HPDE6-E6E7 (cell line): ENCODE results near the gene PTPRB.
"Not testable (repeated sequence)": the region's sequence is repeated elsewhere in the genome, so short reads cannot be mapped to it uniquely, and the experiment has no call there.

Experiments
- DNase-seq: peaks from one replicate; pipeline ENCODE4 v3.0.0; 2011; ENCODE audit warnings: missing footprints; ENCODE audit errors: extremely low spot score

Gene PTPRB

GRCh38 chr12:70540996-70541395 lies 96.2 kb downstream of the PTPRB start:
- DNase-seq = no peak

DNA sequence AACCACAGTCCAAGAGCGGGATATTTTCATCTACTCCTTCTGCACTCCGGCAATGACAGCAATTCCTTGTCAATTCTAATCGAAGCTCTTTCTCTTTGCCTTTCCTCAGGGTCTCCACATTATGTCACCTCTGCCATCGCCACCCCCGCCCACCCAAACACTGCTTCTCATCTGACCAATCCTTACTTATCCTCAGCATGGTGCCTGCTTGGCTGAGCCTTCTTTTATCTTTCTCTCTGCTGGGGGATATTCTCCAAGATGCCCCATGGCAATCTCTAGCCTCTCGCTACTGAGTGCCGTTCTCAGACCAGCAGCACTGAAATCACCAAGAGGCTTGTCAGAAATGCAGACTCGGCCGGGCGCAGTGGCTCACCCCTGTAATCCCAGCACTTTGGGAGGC lies 100.6 kb downstream of the PTPRB start:
- DNase-seq = no peak

DNA sequence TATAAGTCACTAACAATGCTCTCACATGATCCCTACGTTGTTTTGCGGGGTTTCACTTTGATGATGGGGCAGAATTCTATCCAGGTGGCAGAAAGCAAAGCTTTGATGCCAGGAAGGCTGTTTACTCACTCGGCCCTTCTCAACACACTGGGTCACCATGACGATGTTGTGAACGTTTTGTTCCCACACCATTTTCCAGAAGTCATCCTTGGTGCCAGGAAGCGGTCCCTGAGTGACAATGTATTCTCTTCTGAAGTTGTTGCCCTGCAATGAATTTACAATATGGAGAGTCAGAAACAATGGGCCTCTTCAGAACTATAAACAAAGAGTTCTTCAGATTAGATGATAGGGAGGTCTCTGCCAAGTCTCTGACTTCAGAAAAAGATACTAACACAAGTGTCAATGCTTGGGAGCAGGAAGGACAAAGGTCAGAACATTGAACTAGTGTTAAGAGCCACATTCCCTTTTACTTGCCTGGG lies 101.3 kb downstream of the PTPRB start:
- no peak for DNase-seq

DNA sequence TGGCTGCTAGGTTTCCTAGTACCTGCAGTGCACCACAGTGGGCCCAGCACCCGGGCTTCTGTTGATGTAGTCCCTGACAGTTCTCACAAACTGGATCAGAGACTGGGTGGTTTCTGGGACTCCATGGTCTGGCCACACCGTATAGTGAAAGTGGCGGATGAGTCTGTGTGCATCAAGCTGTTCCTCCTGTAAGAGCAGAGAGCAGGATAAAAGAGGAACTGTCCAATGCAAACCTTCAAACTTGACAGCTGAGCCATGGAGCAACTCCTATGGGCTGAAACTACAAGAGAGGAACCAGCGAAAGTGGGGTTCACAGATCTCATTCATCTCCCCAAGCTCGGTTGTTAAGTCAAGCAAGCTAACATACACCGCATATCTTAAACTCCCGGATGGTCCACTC lies 102.8 kb downstream of the PTPRB start:
- no peak for DNase-seq

DNA sequence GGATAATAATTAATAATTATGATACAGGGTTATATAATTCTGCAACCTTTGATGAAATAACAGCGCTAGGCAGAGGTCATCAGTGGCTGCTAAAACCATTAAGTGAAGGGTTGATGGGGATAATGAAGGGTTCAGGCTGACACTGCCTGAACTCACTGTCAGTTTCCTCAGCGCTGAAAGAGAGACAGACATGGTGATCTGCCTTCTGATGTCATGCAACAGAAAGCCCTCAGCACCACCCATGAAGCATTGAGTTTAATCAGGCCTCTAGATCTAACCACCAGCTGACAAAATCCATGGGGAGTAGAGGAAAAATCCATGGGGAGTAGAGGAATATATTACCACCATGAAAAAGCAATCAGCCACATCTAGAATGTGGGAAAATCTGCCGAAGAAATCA lies 107.6 kb downstream of the PTPRB start:
- no peak for DNase-seq

DNA sequence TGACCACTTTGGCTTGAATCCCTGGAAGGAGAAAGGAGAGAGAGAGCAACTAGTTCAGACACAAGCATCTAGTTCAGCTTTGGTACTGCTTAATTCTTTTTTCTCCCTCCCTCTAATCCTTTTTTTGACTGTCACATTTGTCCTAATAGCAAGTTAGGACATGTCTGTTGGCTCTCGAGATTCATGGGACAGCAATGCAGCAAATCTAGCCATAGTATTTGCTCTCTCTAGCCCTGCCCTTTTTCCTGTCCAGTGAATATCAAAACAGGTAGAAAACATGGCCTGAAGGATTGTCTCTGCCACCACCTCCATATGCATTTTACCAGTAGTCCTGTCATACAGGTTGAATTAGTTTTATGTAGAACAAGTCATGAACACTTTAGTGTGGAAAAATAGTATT lies 116.4 kb downstream of the PTPRB start:
- no peak for DNase-seq

GRCh38 chr12:70513426-70513825 lies 123.8 kb downstream of the PTPRB start:
- DNase-seq = no peak

- DNase-seq = no peak
Observed at GRCh38 chr12:70508178-70508577, 129.1 kb downstream of the PTPRB start.

GRCh38 chr12:70507442-70507841 lies 129.8 kb downstream of the PTPRB start:
- no peak for DNase-seq

DNA sequence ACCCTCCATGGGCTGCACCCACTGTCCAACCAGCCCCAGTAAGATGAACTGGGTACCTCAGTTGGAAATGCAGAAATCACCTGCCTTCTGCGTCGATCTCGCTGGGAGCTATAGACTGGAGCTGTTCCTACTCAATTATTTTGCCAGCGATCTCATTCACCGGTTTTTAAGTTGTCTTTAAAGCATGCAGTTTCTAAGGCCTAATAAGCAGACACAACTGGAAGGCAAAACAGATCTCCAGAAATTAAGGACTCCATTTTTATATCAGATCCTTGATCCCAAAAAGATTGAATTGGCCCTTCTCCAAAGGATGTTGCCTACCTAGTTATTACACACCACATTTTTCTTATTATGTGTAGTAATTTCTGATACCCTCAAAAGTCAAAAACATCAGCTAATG lies 139.7 kb downstream of the PTPRB start:
- no peak for DNase-seq

DNA sequence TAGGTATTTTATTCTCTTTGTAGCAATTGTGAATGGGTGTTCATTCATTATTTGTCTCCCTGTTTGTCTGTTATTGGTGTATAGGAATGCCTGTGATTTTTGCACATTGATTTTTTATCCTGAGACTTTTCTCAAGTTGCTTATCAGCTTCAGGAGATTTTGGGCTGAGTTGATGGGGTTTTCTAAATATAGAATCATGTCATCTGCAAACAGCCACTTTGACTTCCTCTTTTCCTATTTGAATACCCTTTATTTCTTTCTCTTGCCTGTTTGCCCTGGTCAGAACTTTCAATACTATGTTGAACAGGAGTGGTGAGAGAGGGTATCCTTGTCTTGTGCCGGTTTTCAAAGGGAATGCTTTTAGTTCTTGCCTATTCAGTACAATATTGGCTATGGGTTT lies 144.3 kb downstream of the PTPRB start:
- not testable (repeated sequence) for DNase-seq

- DNase-seq = not testable (repeated sequence)
Observed at GRCh38 chr12:70490928-70491327, 146.3 kb downstream of the PTPRB start.

GRCh38 chr12:70487440-70487839 lies 149.8 kb downstream of the PTPRB start:
- no peak for DNase-seq

DNA sequence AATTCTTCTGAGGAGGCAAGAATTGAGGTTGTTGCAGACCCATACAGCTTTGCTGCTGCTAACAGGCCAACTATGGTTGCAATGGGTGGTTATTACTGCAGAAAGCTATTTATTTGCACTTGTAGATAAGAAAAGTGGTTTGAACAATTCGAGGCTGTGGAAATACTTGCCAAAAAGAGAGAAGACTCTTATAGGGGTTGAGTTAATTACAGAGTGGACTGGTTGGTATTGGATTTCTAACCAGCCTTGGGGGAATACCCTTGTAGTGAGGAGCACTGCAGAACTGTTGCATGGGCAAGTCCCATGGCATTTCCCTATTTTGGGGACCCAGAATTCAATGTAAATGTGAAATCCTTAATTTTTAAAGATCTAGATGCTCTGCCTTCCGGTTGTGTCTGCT lies 150.6 kb downstream of the PTPRB start:
- no peak for DNase-seq

- no peak for DNase-seq
Observed at GRCh38 chr12:70485704-70486103, 151.5 kb downstream of the PTPRB start.

- no peak for DNase-seq
Observed at GRCh38 chr12:70484464-70484863, 152.8 kb downstream of the PTPRB start.

DNA sequence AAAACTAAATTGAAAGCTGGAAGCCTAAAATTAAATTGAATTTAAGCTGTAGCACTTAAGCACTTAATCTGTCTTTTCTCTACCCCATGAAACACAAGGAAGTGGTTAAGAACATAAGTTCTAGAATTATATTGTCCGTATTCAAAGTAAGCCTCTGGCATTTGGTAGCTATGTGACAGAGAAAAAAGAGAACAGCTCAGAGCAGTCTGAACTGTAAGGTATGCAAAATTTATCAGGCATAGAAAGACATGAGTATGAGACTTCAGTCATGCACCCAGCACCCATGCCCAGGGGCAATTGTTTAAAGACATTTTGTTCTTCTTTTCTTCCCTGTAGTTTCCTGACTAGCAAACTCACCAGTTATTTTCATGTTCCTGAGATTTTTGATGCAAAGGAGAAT lies 154.5 kb downstream of the PTPRB start:
- DNase-seq = no peak

DNA sequence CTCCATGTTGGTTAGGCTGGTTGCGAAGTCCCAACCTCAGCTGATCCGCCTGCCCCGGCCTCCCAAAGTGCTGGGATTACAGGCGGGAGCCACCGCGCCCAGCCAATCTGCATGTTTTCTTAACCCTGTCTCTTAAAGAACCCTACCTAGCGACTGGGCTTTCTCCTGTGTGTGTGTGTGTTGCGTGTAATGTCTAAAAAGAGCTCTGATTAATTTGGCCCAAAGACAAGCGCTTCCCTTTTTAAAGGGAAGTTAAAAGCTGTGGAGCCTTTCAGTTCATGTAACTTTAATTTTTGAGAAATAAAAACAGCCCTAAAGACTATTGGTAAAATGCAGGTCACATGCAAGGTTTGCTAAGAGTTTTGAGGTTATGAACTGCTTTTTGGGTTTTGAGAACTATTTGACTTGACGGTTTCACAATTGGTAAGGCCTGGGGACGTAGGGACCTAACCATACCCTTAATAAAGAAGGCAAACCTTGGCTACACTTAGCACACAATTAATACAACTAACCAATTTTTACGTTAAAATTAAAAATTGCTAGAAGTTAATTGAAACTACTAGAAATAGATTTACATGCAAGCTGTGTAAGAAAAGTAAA lies 167.9 kb downstream of the PTPRB start:
- DNase-seq = no peak

- no peak for DNase-seq
Observed at GRCh38 chr12:70468741-70469140, 168.5 kb downstream of the PTPRB start.

DNA sequence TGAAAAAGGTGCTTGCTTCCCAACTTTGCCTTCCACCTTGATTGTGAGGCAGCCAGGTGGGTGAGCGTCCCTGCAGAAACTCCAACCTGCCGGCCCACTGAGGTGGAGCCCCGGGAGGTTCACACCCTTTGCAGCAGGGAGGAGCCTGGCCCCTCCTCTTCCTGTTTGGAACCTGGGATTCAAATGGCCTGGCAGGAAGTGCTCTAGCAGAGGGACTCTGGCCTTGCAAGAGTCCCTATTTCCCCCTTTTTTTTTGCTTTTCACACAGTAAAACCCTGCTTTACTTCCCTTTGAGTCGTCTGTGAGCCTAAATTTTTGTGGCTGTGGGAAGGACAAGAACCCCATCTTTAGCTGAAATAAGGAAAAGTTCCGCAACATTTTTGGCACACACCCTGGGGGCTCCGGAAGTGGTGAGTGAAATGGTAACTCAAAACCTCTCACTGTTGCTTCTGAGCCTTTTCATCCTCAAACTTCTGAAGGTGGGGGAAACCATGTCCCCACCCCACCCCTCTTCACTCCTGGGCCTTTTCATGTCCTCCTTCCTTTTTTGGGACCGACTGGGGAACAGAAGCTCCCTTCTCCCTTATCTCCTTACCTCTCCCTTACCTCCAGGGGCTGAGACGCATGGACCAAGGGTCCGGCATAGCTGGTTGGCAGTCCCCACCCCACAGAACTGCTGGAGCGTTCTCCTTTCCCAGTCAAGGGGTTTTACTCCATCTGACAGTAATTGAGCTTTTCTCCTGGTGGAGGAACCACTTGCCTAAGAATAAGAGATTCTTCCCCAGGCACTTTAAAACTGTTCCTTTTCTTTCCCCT lies 169.1 kb downstream of the PTPRB start:
- DNase-seq = no peak

- no peak for DNase-seq
Observed at GRCh38 chr12:70467476-70467875, 169.8 kb downstream of the PTPRB start.

- DNase-seq = no peak
Observed at GRCh38 chr12:70466753-70467152, 170.5 kb downstream of the PTPRB start.
